GM23248 (cell line): ENCODE results near the gene KRTAP12-2.

Experiments used
- EZH2 ChIP-seq: fragments of 200-600 bp; sonication (generic); IDR thresholded peaks from 2 replicates; pipeline ENCODE4 v1.6.1; 2018; ENCODE audit warnings: antibody characterized with exemption, mild to moderate bottlenecking; ENCODE audit not compliant: insufficient read depth, poor library complexity, severe bottlenecking
- EZH2phosphoT487 ChIP-seq: fragments of 200-600 bp; sonication (generic); IDR thresholded peaks from 2 replicates; pipeline ENCODE4 v1.6.1; 2018; ENCODE audit warnings: antibody characterized with exemption, moderate library complexity, mild to moderate bottlenecking, low read depth; ENCODE audit not compliant: insufficient read depth

DNA sequence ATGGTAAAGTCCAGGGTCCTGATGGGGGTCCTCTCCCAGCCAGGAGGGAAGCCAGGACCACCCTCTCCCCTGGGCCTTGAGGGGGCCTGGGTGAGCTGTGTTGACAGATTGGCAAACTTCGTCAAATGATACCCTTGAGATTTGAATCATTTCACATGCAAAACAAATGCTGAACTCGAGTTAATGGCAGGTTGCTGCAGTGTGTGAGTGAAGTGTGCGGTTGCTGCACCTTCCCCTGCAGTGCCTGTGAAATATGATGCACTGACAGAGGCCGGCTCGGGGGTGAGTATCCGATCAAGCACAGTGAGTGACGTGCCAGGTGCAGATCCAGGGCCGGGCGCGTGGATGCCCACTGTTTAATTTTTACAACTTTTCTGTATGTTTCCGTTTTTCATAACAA is 20.9 kb upstream of the KRTAP12-2 start:
- TF ChIP-seq EZH2phosphoT487 (no peak), EZH2 (no peak)
